Stomach (tissue), 9 donors: ENCODE measurements around the gene KIAA0513. TPM values are rescaled to one million over a fixed set of nuclear protein-coding genes. Genes with fewer than 3 reads are reported as not detected.

Experiments
- DNase-seq, 2 donors: peaks; one replicate each; pipeline versions ENCODE4 v3.0.0 to v3.0.0-alpha.2; 2013 to 2019
- H3K27ac ChIP-seq, 5 donors: fragments of 200-600 bp in 4 of 5; sonication (generic) in 4 of 5; one replicate each; pipeline ENCODE4 v1.5.1; 2013 to 2019; ENCODE audit warnings: mild to moderate bottlenecking in 1 of 5, moderate library complexity in 1 of 5
- H3K27me3 ChIP-seq, 3 donors: fragments of 200-600 bp; sonication (generic); one replicate each; pipeline ENCODE4 v1.5.1; 2017 to 2019; ENCODE audit warnings: mixed run types in 1 of 3
- H3K36me3 ChIP-seq, 4 donors: fragments of 200-600 bp; sonication (generic); 1 replicate in 3 of 4; 2 replicates in 1 of 4; pipeline ENCODE4 v1.5.1; 2016 to 2019
- H3K4me1 ChIP-seq, 4 donors: fragments of 200-600 bp; sonication (generic); one replicate each; pipeline ENCODE4 v1.5.1; 2016 to 2019
- H3K4me3 ChIP-seq, 4 donors: fragments of 200-600 bp; sonication (generic) in 3 of 4; one replicate each; pipeline ENCODE4 v1.5.1; 2016 to 2019; ENCODE audit warnings: mild to moderate bottlenecking in 1 of 4
- H3K9me3 ChIP-seq, 4 donors: fragments of 200-600 bp; sonication (generic); one replicate each; pipeline ENCODE4 v1.5.1; 2016 to 2019
- CTCF ChIP-seq, 7 experiments: fragments of 450-650 bp in 4 of 7; fragments of 200-600 bp in 3 of 7; sonication (generic) in 3 of 7; IDR thresholded peaks; one replicate each; pipeline ENCODE4 v1.5.1; 2016 to 2019; ENCODE audit warnings: antibody characterized with exemption in 7 of 7, control low read depth in 2 of 7, mild to moderate bottlenecking in 1 of 7
- EP300 ChIP-seq: sonication (generic); formaldehyde crosslinking; IDR thresholded peaks from one replicate; pipeline ENCODE4 v1.6.1; 2017; ENCODE audit warnings: antibody characterized with exemption
- POLR2A ChIP-seq, 4 donors: fragments of 450-650 bp; IDR thresholded peaks; one replicate each; pipeline ENCODE4 v1.6.1; 2016; ENCODE audit warnings: antibody characterized with exemption in 4 of 4, control low read depth in 2 of 4, mild to moderate bottlenecking in 1 of 4, moderate library complexity in 1 of 4
- POLR2AphosphoS5 ChIP-seq, 3 donors: sonication (generic); formaldehyde crosslinking; IDR thresholded peaks; one replicate each; pipeline ENCODE4 v1.6.1; 2016; ENCODE audit warnings: antibody characterized with exemption in 3 of 3
- WGBS, 5 donors: extraction: QIAGEN DNeasy Blood & Tissue Kit in 3 of 5; methylation state at CpG; one replicate each; pipeline versions ENCODE4 v1.1.5 to v1.1.7; 2013 to 2018; 5-methylcytosine and 5-hydroxymethylcytosine counted together
- intact Hi-C: fragments of 100-400 bp; cut with DNase I; formaldehyde crosslinking; loops from one replicate; pipeline ENCODE4 v1.15.1; 2023; ENCODE audit warnings: low total_unique reads
- polyA plus RNA-seq, 3 donors: library from polyadenylated mRNA; stranded (reverse); fragments of 200-250 nt; gene quantifications; one replicate each; pipeline ENCODE4 v1.2.3, GENCODE V29; 2013
- total RNA-seq, 5 donors: library from RNA; depleted of rRNA; stranded (reverse); fragments of >200 nt; gene quantifications; one replicate each; pipeline versions ENCODE4 v1.1.0 to v1.2.3, GENCODE V29; 2014 to 2016
- donor health status: healthy with polysubstance abuse.
- donor health status: Bipolar disorder and iron deficiency.
- donor health status: healthy.

KIAA0513 gene
- total and polyA plus RNA-seq, 8 donors = 3.6 to 40.6 (median 14.9) TPM

- Histone ChIP-seq H3K4me3 (peak overlapping the region; percentile 1 to 33 (median 24)), H3K4me1 (peaks cover 12 to 44% (median 34%) of the 10 kb centered on the region in 4 donors), H3K36me3 (peaks cover 0 to 16% (median 5%) of the 10 kb centered on the region in 4 donors), H3K27me3 (no peaks in the 10 kb centered on the region), H3K27ac (peak overlapping the region; percentile 51 to 89 (median 80)), H3K9me3 (no peaks in the 10 kb centered on the region)
- WGBS, 5 donors = 40 to 55% (median 42%) methylated on average over 14 of the region's 14 CpGs
- TF ChIP-seq POLR2A (IDR thresholded peaks at IDR 0.05) = no peak
- peak; percentile 33 to 62 (median 59) for TF ChIP-seq POLR2AphosphoS5 (IDR thresholded peaks at IDR 0.05)
- intact Hi-C loops = no loop called here
- peak; percentile 64 to 82 for DNase-seq
These were observed 28.1 kb downstream of the KIAA0513 start for GRCh38 chr16:85055493-85056210.

- intact Hi-C loops = no loop called here
- peak overlapping the region; percentile 1 to 33 (median 24) for H3K4me3 ChIP-seq
- 82 to 93% (median 87%) methylated on average over 16 of the region's 16 CpGs for WGBS, 5 donors
- peak in 1 of 2 donors; percentile 50 for DNase-seq
- peaks cover 12 to 46% (median 33%) of the 10 kb centered on the region in 4 donors for H3K4me1 ChIP-seq
- H3K27me3 ChIP-seq = no peaks in the 10 kb centered on the region
- peak overlapping the region in 4 of 5 donors; percentile 73 to 89 (median 80) for H3K27ac ChIP-seq
- no peaks in the 10 kb centered on the region for H3K9me3 ChIP-seq
- TF ChIP-seq EP300 (no peak), CTCF (IDR thresholded peaks at IDR 0.05) (peak in 1 of 7 experiments; percentile 14)
- peaks cover 0 to 16% (median 8%) of the 10 kb centered on the region in 4 donors for H3K36me3 ChIP-seq
These were observed 28.7 kb downstream of the KIAA0513 start for GRCh38 chr16:85056211-85056748.

- DNase-seq = peak; percentile 42 to 70
- Histone ChIP-seq H3K27me3 (no peaks in the 10 kb centered on the region), H3K27ac (peak overlapping the region in 3 of 5 donors; percentile 3 to 80 (median 73)), H3K4me3 (no peak overlapping the region), H3K36me3 (peaks cover 0 to 19% (median 15%) of the 10 kb centered on the region in 4 donors), H3K9me3 (no peaks in the 10 kb centered on the region), H3K4me1 (peaks cover 12 to 56% (median 33%) of the 10 kb centered on the region in 4 donors)
- WGBS, 5 donors = 61 to 80% (median 76%) methylated on average over 8 to 9 of the region's 9 CpGs
- TF ChIP-seq EP300 = no peak
- peak in 4 of 7 experiments; percentile 22 to 51 (median 36) for TF ChIP-seq CTCF (IDR thresholded peaks at IDR 0.05)
- TF ChIP-seq POLR2A (IDR thresholded peaks at IDR 0.05) = no peak
- intact Hi-C loops = no loop called here
These were observed 29.8 kb downstream of the KIAA0513 start for GRCh38 chr16:85057212-85057889.

- no peaks in the 10 kb centered on the region for H3K9me3 ChIP-seq
- no peak for TF ChIP-seq EP300
- TF ChIP-seq POLR2AphosphoS5 (IDR thresholded peaks at IDR 0.05) = no peak
- TF ChIP-seq POLR2A (IDR thresholded peaks at IDR 0.05) = no peak
- TF ChIP-seq CTCF (IDR thresholded peaks at IDR 0.05) = no peak
- H3K36me3 ChIP-seq = peaks cover 0 to 19% (median 15%) of the 10 kb centered on the region in 4 donors
- peak overlapping the region in 1 of 5 donors; percentile 3 for H3K27ac ChIP-seq
- no peak for DNase-seq
- intact Hi-C loops = no loop called here
- WGBS, 5 donors = 87 to 93% (median 89%) methylated on average over 7 of the region's 7 CpGs
- no peak overlapping the region for H3K4me3 ChIP-seq
- H3K4me1 ChIP-seq = peaks cover 12 to 62% (median 34%) of the 10 kb centered on the region in 4 donors
- no peaks in the 10 kb centered on the region for H3K27me3 ChIP-seq
These were observed 30.4 kb downstream of the KIAA0513 start for GRCh38 chr16:85057948-85058347.
